8988T (cell line): ENCODE measurements around the gene GPR87.

Experiments
- DNase-seq: peaks from one replicate; pipeline ENCODE4 v3.0.0; 2011

GPR87 gene, protein sequence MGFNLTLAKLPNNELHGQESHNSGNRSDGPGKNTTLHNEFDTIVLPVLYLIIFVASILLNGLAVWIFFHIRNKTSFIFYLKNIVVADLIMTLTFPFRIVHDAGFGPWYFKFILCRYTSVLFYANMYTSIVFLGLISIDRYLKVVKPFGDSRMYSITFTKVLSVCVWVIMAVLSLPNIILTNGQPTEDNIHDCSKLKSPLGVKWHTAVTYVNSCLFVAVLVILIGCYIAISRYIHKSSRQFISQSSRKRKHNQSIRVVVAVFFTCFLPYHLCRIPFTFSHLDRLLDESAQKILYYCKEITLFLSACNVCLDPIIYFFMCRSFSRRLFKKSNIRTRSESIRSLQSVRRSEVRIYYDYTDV

DNA sequence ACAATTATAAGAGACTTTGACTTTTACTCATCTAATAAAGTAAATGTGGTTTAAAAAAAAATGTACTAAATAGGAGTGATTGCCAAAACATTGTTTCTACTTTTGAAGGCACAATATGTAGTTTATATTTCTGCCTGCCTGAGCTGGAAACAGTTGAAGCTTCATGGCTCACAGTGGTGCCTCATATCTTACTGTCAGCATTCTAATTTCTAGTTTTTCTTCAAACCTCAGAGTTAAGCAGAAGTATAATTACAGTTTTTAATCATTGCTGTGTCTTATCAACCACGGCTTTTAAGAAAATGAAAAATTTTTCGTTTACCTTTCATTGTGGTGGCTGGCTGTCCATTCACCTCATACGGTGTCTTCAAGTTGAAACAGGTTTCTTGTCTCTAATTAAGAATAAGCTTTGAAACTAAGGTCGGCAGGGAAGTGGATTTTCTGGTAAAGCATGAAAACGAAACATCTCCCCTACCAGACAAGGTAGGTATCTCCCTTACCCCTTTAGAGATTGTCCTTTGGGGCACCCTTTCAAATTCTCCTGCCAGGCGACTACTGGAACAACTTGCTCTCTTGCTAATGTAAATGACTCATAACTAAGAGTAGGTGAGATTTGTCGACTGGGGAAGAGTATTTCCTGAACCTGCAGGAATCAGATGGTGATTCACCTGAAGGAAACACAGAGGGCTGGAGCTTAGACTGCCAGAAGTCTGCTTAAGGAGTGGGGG, at the start of gene GPR87:
Gene GPR87 (minus strand): TSS at position 554 of the 725 bp plus-strand sequence. CDS start 16,720 bp downstream, outside the sequence.
- DNase-seq = peak; percentile 35

DNA sequence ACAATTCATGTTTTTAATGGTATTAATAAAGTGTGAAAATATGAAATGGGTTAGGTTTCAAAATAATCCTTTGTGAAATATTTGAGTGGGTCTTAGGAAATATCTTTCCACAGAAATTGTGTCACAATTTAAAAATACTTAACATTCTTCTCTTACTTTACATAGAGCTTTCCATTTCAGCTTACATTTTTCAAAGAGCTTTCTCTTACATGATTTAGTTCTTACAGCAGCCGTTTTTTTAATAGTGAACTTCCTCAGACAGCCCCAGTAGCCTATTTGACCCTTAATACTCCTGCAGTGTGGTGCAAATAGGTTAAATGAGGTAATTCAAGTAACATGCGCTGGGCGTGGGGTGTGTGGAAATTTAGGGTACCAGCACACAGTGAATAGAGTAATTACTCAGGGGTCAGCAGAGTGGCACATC, 46.1 kb upstream of the GPR87 start:
- DNase-seq = no peak

DNA sequence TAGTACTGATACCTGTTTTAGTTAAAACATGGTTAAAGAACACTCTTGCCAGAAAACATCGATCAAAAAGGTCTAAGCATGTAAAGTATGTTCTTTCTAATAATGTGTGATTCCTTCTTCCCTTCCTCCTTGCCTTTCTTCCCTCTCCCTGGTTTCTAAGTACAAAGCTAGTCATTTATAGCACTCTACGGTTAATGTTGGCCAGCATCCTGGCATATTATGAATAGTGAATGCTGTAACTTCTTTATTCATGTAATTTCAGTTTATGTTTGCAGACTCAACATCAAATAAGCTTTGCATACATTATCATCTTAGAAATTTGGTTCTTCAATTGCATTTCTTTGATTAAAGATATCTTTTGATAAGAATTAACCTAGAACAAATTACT, 40.8 kb upstream of the GPR87 start:
- DNase-seq = no peak

DNA sequence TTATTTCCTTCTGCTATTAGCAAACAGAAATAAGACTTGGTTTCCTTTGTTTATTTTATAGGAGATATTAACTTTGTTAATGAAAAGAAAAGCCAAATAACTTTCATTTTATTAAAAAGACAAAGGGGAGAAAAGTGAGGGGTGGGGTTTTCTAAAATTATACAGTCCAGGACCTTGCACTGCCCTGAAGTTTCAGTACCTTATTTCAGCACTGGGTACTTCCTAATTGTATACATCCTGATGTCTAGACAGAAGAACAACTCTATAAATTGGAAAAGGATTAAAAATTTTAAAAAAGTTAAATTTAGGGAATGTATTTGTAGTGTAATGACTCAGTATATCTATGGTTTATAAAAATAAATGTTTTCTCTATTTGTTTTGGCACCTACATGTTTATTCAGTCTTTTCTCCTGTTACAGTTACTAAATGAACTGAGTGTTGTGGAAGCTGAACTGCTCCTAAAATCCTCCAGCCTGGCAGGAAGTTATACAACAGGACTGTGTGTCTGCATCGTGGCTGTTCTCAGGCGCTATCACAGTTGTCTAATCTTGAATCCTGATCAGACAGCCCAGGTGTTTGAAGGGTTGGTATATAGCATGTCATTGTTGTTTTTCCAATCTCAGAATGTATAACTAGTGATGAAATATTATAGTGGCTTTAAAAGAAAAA, 40.3 kb upstream of the GPR87 start:
- no peak for DNase-seq

DNA sequence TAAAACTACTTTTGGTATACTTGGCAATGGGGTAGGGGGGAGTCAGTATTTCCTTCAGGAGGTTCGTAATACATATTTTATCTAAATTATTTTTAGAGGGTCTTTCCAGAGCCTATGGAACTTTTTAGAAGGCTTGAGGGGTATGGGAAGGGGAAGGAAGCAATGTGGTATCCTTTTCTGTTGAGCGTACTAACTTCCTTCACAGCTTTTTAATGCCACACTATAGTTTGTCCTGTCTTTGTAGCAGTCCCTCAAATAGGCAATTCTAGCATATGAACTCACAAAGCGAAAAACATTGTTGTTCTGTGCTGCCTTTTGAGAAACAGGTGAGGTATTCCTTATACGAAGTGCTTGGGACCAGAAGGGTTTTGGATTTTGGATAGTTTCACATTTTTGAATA, 35.0 kb upstream of the GPR87 start:
- no peak for DNase-seq

DNA sequence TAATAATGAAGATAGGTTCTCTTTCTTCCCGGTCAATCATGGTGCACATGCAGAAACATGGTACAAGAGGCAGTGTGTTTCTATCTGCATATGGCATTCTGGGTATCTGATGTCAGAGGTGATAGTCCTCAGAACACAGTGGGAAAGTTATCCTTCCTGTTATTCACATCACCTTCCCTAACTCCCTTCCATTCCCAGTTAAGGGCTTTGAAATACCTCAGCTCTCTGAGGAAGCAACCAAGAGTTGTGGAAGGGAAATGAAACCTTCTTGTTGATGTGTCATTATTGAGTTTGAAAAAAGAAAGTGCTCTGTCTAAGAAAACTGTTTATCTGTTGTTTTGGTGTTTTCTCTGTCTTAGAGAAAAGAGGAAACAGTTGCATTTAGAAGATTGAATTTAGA, 34.6 kb upstream of the GPR87 start:
- no peak for DNase-seq

DNA sequence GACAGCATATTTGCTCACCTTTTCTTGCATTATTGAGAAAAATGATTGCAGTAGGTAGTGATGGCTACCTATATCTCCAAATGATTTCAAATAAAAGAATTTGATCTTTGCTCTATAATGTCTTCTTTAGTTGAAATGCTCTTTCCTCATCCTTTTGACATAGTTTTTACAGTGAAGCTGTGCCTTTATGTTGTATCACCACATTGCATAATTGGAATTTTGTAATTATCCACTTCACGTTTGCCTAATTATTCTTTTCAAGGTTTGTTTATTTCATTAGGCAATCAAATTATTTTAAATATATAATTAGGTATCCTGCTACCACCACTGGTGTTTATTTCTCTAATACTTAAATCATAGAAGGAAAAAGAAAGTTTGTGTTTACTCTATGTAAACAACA, 34.0 kb upstream of the GPR87 start:
- DNase-seq = no peak

DNA sequence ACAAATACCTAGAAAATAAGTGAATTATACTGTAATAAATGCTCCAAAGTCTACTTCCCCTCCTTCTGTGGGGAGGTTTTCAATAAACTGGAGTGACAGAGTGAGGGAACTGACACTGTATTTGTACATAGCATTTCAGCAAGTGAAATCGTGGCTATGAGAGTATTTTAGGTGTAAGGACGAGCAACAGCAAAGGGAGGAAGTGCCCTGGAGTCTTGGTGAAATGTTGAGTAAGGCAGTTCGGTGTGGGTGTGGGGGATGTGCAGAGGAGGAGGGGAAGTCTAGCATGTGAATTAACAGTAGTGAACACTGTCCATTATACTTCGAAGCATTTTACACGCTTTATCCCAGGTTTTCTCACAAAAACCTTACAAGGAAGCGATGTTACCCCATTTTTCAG, 30.8 kb upstream of the GPR87 start:
- no peak for DNase-seq

DNA sequence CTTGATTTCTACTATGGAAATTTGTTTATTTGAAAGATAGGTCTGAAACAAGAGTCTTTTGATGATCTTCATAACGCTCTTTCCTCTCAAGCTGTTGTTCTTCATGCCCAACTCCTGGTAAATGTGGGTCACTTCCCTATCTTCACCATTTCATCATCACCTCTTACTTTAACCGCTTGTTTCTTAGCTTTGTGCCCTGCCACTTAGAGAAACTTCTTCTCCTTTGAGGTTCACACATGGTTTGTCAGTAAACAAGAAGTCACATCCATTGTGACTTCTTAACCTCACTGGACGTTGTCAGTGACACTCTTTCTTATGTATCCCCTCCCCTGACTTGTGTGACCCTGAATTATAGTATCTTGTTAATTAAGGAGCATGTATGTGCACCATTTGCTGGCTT, 29.7 kb upstream of the GPR87 start:
- no peak for DNase-seq

DNA sequence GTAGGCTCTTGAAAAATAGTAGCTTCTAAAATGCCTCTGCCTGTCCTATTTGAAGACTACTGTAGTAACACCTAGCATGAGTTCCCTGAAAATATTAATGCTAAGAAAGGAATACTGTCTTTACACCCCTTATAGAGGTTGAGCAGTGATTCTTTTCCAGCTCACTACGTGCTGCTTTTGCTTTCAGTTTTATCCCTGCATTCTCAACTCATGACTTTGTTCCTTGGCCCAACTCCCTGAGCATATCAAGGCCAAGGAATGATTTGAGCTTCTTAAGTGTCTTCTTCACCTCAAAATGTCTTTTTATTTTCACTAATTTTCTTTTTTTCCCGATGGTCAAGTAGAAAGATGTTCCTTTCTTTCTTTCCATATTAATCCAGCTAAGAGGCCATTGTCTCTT, 29.2 kb upstream of the GPR87 start:
- no peak for DNase-seq

DNA sequence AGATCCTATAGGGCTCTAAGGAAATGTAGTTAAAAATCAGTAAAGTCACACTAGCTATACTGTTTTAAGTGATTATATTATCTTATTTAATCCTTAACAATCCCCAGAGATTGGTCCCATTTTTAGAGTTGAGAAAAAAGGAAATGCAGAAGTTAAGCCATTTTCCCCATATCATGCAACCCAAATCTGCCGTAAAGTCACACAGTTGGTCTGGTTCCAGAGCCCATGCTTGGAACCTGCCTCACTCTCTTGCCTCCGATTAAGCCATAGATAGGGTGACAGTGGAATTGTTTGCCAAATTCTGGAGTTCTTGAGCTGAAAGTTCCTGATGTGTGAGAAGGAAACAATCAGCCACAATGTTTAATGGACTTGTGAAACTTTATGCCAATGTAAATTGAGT, 15.1 kb upstream of the GPR87 start:
- no peak for DNase-seq

DNA sequence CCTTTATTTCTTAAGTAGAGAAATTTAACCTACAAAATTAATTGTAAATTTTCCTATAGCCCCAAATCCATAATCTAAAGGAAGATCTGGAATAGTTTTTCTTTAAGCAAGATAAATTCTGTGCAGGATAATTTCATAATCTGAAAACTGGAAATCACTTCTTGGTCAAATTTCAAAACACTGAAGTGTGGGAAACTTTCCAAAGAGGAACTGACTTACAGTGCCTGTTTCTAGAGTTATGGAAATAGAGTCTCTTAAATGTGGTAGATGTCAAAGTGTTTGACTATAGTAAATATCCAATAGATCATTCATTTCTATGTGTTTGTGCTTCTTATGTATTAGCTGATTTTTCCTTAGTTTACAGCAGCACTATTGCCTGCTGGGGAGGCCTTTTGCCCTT, 14.3 kb upstream of the GPR87 start:
- DNase-seq = no peak

DNA sequence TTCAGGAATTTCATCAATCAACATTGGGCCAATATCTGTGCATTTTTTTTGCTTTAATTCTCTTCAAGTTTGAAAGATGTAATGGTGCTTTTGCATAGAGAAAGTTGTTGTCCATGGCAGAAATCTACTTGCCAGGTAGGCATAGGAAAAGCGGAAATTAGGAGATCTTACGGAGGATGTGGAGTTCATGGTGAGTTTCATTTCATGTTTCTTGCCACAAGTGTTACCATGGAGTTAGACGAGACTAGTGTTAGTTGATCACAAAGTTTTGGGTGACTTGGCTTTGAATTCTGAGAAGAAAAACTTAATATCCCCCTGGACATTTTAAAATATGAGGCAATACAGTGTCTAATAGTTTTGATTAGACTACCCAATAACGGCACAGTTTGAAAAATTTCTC, 13.8 kb upstream of the GPR87 start:
- DNase-seq = no peak

DNA sequence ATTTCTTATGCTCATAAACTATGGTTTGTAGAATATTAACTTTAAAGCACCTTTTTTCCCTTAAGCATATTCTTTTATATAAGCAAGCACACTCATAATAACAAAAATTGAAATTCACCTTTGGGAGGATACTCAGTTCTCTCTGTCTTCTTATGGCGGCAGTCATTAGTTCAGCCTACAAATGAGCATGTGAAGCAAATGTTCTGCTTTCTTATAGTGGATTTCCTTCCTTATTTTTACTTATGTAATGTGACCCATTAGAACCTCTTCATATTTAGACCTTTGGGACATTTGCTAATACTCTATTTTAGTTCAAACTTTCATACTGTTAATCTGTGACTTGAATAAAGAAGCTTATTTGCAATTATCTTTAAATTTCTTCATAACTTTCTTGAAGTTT, 12.7 kb upstream of the GPR87 start, which contains the start of gene P2RY13:
Gene P2RY13 (minus strand): TSS at position 187 of the 400 bp plus-strand sequence. CDS start 21 bp downstream, at position 166.
- no peak for DNase-seq

DNA sequence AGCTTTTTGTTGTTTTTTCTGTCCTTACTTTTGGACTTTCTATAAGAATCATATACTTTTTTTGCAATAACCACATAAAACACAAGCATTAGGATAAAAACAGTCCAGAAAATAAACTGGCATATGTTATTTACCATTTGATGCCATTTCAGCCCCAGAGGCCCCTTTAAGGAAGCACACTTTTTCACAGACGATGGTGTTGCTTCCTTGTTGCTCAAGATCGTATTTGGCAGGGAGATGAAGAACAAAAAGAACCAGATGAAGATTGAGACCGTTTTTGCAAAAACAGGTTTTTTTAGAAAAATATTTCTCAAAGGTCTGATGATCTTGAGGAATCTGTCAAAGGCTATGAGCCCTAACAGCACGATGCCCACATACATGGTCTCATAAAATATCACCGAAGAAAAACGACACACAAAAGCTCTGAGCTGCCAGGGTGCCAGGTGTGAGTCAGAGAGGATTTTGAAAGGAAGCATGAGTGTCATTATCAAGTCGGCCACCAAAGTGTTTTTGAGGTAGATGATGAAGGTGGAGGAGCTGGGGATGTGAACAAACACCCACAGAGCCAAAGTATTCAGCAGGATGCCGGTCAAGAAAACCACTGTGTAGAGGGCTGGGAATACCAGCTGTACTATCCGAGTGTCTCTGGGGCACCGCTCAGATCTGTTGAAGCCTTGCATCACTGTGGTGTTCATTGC, 11.8 kb upstream of the GPR87 start:
- no peak for DNase-seq

DNA sequence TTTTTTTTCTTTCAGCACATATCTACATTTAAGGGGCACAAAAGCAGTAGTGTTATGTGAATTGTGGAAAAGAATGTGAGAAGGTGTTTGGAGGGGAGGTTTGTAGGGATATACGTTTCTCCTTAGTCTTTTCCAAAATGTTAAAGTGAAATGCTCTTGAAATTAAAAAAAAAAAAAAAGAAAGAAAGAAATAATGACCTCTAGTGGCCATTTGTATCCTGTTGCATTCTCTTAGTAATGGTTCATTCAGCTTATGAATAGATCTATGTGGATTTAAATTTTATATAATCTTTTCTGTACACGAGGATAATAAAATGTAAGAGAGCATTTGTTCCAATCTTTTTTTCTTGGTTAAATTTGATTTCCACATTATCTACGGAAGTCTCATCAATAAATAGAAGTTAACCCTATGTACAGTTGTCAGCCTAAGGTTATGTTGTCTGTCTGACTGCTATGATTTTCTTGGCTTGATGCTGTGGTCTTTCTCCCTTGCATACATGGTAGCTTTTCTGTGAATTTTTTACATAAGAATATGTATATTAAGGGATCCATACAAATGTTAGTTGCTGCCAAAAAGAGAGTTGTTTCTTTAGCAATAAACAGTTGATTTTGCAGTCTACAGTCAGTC, 11.1 kb upstream of the GPR87 start:
- DNase-seq = no peak

DNA sequence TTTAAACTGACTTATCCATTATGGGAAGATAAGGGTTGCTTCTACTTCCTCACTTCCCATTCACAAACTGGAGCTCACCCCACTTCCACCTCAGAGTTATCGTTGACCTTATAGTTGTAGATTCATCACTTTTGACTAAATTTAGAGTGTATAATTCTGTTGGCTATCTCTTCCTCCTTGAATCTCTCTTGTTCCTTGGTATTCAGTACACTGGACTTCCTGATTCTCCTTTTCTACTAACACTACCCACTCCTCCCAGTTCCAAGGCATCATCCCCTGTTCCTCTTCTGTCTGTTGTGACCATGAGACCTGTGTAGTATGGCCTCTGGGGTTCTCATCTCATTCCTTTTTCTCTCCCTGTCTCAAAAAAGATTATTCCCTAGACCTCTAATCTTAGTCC, 5.9 kb upstream of the GPR87 start:
- DNase-seq = no peak

DNA sequence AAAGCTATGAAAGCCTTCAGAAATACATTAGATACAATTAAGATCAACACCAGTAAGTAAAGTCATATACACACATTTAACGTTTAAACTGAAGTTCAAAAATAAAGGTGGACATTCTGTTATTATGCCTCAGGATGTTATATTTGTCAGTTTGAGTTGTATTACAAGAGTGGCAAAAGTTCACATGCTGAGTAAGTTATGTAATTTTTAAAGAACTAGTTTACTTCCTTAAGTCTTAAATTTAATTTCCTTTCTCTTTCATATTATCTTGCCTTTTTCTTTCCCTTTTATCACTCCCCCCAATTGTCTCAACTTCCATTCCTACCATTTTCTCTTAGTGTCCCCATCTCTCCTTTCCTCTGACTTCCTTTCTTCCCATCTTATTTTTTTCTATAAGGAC, 4.9 kb upstream of the GPR87 start:
- DNase-seq = no peak

DNA sequence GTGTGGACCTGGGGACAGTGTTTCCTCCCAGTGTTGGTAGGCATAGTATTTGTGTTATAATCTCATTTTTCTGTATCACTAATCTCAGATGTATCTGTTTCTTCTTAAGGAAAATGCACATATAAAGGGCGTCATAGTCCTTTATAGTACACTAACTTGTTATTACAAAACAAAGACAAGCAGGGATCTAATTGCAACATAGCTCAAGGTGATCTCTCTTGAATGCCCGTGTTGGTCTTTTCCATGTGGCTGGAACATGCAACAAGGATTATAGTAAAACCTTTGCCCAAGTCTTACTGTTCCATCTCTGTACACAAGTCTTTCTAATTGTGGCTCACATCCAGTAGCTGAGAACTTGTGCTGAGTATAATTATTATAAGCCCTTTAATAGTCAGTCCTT, 3.5 kb upstream of the GPR87 start:
- no peak for DNase-seq

DNA sequence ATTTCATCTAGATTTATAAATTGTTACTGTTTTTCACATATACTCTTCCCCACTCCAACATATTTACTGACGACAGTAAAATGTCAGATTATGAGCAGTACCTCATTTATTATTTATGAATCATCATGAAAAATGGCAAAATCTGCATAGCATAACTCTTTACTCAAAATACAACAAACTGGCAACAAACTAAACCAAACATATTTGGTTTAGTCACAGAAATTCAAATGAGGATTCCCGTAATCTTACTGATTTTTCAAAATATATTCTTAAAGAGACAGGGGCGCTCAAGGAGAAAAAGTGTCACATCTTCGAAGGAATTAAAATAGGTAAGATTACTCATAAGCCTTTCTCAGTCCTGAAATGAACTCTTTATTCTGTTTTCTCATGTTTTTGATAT, 3.0 kb upstream of the GPR87 start:
- no peak for DNase-seq

DNA sequence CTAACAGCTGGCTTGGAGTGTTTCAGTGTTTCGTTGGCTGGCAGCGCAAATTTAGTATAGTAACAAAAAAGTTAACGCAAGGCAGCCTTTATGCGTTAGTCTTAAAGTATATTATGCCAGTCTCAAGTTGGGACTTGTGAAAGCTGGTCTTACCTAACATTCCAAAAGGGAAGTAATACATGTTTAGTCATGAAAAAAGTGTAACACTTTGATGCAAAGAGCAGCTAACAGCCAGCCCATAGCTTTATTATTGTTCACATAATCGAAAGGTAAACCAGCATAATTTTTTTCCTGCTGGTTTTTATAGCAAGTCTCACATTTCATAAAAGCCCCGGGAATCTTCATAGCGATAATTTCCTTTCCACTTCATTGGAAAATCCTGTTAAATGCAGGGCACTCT, 2.4 kb upstream of the GPR87 start:
- no peak for DNase-seq

DNA sequence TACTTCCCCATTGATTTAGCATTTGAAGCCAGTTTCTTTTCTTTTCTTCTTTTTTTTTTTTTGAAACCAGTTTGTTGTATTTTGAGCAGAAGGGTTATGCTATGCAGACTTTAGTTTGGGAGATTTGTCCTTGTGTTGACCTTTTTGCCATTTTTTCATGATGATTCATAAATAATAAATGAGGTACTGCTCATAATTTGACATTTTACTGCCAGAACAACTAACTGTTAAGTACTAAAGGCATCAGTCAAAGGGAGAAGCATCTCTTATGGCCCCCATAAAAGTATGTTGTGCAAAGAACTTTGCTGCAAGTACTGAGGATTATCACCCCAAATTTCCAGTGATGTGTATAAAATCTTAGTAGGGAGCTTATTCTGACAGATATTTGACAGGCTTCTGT, 1.7 kb upstream of the GPR87 start:
- no peak for DNase-seq

DNA sequence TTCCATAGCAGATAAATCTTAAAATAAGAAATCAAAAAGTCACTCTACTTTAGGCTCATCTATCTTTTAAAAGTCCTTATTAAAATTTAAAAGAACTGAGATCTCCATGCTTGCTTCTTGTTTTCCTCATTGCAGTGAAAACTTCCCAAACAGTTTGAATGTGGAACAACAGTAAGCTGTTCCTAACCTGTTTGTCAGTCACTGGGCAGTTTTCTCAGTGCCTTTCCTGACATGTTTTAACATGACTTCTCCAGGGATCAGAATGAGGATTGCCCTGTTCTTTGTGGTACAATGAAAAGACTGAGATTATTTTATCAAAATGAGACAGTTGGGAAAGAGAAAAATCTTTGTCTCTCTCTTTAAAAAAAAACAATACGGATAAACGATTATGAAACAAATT, 774 bp downstream of the GPR87 start:
- DNase-seq = no peak
